CD4-positive, alpha-beta T cell treated with Interleukin-6 at 100 ng/mL for 8 hours (primary cell): ENCODE data around the gene MORC1.
A peak's percentile ranks its signal among the peaks of the same experiment; 100 is the strongest.
"Not testable (repeated sequence)": the region's sequence is repeated elsewhere in the genome, so short reads cannot be mapped to it uniquely, and the experiment has no call there.

Source experiments
- DNase-seq: peaks from one replicate; pipeline ENCODE4 v3.0.0-alpha.2; 2020; ENCODE audit warnings: mixed read lengths, low spot score

MORC1 gene

DNA sequence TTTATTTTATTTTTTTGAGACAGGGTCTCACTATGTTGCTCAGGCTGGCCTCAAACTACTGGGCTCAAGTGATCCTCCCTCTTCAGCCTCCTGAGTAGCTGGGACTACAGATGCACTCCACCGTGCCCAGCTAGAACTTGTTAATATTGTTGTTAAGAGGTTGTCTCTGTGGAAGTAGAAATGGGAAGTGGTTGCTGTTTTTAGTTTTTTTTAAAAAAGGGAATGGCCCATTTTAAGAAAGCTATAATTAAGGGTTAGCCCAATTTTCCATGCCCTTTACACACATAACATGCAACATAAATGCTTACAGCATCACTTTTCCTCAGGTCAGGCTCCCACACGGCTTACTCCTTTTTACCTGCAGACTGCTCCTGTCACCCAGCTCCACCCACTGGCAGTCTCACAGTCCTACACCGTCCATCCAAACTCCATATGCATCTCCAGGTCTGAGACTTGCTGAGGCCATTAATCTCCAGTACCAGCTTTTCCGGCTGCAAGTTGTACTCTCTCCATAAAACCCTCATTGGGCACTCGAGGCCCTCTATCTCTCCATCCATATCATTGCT lies 19.8 kb downstream of the MORC1 start:
- DNase-seq: no peak

DNA sequence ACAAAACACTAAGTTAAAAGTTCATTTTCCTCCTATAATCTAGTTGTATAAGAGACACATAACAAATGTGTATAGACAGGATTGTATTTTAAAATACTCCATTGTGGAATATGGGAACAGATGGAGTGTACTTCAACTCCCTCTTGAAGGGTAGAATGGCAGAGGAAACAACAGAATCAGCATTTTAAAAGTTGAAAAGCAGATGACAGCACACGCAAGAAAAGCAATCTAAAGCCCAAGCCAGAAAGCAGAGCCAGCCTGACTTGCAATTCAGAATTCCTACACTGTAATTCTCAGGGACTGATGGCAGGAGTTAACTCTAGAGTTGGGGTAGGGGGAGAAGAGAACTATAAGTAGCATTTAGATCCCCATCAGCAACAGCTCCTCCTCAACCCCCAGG lies 22.8 kb downstream of the MORC1 start:
- no peak for DNase-seq

DNA sequence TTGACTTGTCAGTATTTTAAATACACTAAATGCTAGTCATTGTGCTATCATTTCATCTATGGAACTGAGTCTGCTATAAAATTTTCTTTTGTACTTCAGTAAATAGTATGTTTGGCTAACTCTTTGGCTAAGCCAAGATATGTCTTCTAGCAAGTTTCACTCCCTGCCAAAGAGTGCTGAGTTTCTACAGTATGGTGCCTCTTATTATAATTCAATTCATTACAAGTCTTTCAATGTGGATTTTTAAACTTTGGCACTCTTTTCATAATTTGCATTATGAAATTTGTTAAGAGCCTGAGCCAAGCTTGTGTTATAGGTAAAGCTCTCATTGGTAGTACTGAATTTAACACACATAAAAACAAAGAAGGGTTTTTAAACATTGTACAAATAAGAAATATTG lies 24.4 kb downstream of the MORC1 start:
- no peak for DNase-seq

DNA sequence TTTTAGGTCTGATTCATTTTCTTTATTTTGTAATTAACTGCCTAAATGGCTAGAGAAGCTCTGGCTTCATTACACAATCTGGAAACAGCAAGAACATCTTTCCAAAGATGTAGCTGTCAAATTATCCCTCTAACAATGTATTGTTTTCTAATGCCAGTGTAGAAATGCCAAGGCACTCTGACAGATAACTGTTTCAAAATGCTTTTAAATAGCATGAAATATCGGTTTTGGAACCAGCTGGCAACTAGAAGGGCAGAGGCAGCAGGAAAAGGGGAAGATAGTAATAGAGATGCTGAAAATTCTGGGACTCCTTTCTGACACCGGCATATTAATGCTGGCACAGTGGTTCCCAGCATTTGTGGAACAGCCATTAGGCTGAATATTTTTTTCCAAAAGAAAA lies 26.1 kb downstream of the MORC1 start:
- DNase-seq: no peak

DNA sequence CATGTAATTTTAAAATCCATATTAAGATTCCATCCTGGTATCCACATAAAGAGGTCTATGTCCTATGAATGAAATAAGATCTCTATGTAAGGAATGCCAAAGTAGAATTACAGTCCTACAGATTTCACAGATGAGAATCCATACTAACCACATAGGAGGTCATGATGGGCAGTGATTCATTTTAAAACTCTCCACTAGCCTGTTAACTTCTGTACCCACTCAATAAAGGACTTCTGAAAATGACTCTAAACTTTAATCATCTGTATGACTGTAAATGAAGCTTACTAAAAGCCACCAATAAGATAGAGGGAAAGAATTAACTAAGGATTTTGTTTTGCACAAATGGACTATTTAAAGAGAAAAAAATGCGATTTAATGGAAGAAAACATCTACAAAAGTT lies 28.7 kb downstream of the MORC1 start:
- DNase-seq: no peak

DNA sequence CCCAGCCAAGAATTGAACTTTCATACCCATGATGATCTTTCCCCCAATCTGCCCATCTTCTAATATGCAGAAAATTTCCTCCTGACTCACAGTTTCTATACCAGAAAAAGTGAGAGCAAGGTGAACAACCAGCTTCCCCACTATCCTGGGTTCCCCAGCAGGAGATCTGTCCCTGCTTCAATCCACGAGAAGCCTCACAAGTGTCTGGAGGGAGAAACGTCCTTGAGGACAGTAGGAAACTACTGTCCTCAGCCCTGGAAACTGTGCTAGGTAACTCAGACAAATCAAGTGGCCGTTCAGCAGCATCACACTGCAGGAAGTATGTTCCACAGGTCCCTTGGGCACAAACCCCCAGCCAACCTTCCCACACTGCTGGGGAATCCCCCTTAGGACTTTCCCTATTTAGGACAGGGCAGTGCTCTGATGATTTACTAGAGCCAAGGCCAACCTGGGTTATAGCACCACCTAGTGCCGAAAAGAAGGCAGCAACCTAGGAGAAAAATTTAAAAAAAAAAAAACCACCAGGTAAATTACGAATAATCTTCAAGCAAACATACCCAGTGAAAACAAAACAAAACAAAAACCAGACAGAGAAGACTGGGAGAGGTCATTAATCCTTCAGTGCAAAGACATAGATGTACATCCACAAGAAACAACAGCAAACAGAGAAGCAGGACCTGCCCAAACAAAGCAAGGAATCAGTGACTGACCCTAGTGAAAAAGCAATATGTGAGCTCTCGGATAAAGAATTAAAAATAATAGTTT lies 36.0 kb downstream of the MORC1 start:
- DNase-seq: no peak

DNA sequence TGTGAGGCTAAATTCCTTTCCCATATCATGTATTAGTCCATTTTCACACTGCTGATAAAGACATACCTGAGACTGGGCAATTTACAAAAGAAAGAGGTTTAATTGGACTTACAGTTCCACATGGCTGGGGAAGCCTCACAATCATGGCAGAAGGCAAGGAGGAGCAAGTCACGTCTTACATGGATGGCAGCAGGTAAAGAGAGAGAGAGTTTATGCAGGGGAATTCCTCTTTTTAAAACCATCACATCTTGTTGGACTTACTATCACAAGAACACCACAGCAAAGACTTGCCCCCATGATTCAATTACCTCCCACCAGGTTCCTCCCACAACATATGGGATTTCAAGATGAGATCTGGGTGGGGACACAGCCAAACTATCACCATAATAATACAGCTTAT lies 37.8 kb downstream of the MORC1 start:
- not testable (repeated sequence) for DNase-seq

DNA sequence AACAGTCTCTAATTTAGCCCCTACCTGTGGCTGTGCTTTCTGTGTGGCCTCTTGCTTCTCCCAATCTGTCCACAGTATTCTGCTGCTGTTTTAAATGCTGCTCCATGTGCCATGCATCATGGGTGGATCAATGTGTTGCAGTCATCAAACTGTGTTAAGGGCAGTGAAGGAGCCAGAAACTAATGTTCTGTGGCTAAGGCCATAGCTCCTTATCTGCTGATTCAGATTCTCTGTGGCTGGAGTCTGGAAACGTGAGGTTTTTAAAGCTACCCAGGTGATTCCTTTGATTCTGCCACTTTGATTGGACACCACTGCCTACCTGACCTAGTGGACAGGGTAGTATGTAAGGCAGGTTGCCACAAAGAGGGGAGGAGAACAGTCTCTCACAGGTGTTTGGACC lies 44.8 kb downstream of the MORC1 start:
- no peak for DNase-seq

DNA sequence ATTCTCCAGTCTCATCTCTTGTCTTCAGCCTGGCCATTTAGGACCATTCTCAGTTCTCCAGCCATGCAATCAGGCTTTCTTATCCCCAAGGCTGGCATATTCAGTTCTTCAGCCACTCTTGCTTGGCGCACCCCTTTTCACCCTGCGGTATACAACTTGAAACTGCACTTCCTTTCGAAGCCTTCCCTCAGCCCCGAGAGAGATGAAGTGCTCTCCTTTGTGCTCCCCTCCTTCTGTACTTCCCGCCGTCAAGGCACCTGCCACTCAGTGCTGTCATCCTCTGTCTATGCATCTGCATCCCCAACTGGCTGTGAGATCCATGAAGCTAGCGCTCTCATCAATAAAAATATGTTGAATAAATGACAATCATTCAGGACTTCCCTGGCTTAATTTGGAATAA lies 45.7 kb downstream of the MORC1 start:
- no peak for DNase-seq

DNA sequence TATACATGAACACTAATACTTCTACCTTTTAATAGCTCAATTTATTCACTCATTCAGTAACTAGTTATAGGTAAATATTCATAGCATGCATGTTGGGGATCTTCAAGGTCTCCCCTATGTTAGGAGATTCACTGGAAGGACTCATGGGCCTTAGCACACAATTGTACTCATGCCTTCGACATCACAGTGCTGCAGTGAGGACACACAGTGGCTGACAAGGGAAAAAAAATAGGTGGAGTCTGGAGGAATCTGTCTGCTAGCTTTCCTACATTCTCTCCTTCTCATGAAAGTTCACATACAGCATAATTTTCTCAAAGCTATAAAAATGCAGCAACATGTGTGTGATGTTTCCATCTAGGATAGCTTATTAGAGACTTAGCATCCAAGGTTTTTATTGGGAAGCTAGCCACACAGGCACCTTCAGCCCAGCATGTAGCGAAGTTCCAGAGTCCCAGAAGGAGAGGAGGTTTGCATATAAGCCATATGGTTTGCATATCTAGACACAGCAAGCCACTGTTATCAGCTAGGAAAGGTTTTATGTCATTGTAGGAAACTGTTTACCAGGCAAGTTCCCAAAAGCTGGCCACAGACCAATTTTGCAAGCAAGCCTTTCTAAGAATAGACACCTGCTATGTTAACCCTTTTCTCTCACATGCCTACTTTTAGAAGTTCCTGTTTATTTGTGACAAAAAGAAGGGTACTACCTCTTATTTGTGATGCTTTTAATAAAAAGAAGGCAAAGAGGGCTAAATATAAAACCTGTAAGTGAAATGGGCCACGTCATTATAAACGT lies 46.4 kb downstream of the MORC1 start:
- no peak for DNase-seq

DNA sequence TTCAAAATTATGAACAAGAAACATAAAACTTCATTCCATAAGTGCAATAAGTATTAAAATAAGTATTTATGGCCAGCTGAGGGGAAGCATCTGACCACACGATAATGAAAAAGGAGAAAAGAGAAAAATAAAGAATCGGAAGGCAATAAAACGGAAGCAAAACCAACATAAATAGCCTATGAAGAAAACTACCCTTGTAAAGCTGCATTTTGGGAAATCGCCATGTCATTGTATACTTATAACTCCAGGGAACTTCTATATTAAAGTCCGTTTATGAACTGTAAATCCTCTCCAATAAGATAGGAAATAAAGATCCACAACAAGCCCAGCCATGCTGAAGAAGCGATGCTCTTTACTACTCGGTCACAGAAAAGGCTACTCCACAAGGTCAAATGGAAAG lies 47.7 kb downstream of the MORC1 start:
- DNase-seq: no peak

DNA sequence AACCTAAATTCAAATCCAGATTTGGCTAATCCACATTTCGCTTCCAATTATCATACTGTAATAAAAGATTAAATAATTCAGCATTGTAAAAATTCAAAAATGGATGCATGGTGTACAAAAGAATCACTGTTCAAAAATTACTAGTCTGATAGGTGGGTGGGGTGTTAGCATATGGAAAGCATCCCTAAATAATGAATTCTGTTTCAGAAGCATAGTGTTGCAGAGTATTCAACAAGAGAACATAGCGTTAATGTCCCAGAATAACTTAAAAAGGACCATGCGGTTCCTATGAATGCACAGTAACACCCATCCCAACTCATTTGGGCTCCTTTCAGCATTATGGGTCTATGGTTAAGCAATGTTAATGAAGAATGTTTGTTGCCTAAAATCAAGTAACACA lies 51.1 kb downstream of the MORC1 start:
- DNase-seq: no peak

DNA sequence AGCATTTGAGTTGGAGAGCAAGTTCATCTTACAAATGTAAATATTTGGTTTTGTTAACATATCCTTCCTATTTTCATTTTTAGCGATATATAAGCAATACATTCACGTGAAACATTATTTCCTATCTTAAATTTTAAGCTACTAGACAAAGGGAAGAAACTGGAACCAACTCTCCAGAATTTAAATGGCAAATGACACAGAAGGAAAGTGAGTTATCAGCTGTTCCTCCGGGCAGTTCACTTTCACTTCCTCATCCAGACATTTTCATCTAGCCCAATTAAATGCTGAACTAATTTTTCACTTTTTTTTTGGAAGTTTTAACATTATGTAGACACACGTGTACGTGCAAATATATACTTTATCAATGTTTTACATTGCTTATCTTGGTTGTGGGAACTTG lies 58.7 kb downstream of the MORC1 start:
- DNase-seq: no peak

DNA sequence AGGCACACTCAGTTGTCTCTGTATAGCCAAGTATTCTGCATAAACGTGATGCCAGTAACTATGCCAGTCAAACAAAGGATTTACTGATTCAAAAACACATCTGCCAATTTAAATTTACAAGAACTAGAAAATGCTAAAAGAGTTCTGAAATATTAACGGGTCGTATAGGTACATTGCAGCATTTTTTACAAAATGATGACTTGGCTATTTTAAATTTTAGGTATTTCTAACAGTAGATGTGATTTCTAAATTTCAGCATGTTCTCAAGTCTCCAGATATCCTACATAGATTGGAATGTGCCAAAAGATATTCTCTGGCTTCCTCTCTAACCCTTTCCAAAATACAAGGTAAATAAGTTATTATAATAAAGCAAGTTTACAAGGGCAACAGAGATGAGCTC lies 60.3 kb downstream of the MORC1 start:
- no peak for DNase-seq

DNA sequence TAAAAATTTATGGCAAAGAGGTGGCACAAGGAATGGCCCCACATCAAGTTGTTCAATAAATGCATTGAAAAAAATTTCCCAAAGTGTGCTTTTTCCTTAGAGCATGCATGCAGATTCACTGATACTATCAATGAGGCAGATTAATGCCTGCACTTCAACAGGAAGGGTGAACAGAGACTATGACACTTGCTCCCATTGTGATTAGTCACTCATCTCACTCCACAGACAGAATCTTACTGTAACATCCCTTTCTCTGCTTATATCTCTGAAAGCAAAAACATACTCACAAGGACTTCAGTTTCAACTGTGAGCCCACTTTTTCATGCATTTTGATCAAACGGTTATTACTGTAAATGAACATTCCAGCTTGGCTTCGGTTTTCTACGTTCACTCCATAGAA lies 60.9 kb downstream of the MORC1 start:
- DNase-seq: no peak

DNA sequence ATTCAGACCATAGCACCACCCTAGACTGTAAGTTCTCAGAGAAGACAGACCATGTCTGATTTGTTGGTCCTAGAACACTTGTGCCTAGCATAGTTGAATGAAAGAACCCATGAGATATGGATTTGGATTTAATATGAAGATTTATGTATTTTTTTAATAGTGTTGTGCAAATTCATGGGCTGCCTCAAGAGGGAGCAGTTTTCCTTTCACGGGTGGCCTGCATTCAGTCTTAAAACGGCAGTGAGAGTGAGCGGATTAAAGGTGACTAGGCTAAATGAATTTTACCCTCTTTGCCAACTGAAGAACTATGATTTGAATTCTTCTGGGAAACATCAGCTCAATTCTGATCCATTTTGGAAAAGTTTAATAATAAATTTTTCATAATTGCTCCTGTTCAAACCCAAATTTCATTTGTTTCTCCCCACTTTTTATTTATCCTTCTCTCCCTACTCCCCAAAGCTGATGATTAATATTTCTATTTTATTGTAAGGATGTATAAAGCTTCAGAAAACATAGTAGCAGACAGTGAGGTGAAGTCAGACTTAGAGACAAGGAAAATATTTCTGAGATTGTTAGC lies 67.3 kb downstream of the MORC1 start:
- DNase-seq: peak; percentile 7

DNA sequence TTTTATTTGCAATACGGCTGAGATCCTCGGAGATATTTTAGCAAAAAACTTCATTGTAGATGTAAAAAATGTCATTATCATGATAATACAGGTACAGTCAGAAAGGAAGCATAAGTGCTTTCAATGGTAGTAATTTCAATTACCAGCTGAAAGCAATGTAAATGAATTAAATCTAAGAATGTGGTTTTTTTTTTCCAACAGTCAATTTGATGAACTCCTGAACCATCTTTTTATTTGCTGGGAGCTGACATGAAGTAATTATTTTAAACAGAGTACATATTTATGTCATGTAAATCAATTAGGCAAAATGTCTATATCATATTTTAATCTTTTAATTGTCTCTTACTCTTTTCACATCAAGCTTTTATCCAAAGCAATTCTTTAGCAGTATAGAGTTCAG lies 70.6 kb downstream of the MORC1 start:
- DNase-seq: no peak

DNA sequence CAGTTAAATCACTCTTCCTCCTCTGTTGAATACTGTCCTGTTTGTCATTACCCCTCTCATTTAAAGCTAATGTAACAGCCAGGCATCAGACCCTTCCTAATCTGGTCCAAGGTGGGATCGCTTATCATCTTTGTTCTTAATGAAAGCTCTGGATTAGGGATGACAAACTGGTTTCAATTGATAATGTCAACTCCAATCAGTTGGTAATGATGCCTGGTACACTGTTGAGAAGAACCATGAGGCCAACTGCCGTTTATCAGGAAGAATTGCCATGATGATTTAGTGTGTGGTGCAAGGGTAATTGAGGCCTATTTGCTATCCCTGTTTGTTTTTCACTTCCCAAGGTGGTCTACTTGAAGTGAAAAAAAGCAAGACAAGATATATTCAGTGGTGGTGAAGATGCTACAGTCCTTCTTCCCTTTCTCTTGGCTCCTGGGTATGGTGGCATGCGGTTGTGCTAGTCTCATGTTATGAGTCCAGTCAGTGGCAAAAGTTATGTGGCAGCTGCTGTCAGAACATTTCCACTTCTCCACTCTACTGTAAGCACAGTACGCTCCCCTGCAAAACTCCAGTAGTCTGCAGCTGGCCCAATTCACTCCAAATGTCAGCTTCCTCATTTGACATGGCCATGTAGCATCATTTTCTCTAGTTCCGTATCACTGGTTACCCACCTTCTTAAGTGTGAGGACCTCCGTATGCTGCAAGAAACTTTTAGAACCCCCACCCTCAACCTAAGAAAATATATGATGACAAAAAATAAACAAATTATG lies 72.5 kb downstream of the MORC1 start:
- no peak for DNase-seq

DNA sequence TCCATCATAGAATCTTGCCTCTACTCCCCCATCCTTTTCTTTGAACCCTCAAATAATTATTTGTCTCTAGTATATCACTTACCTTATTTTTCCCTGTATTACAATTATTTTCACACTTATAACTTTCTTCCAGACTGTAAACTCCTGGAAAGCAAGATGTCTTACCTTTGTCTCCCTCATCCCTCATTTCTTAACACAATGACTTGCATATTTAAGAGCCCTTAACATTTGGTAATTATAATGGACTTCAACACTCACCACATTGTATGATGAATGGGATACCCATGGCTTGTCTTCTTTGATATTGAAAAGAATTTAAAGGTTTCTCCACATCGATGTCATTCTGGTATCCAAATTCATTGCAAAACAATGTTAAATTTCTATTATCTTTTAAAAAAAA lies 82.9 kb downstream of the MORC1 start:
- DNase-seq: no peak

DNA sequence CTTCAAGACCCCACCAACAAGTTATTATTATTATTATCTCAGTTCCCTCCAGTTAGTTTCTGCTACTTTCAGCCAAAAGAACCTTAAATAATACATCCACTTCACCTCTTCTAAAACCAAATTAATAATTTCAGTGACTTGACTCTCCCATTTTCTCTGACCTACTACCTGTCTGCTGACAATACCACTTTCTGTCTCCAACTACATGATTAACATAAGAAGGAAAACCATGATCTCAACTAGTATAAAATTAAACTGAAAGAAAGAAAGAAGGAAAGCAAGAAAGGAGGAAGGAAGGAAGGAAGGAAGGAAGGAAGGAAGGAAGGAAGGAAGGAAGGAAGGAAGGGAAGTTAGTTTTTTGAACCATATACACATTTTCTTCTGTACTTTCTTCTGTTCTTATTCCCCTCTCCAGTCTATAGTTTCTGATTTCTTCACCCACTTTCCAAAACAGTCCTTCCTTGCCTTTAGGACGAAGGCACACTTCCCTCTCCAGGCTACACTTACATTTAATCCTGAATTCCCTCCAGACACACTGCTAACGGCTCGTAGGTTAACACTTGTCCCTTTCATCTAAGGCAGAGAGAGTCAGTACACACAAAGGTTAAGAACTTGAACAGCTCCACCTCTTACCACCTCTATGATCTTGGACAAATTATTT lies 84.8 kb downstream of the MORC1 start:
- no peak for DNase-seq

DNA sequence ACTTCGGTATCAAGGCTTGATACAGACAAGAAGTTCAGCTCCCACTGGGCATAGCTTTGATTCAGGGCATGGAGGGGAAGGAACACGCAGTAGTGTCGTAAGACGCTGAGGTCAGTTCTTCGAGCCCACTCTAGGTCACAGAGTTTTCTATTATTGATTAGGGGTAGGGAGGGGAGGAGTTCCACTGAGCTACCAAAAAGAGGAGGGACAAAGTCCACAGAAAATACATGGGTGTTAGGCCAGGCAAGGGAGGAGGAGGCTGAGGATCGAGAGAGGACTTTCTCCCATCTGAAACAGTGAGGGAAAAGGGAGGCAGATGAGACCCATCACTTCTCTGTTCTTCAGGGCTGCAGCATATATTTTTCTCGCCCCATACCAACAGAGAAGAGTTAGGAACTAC lies 89.2 kb downstream of the MORC1 start:
- no peak for DNase-seq

DNA sequence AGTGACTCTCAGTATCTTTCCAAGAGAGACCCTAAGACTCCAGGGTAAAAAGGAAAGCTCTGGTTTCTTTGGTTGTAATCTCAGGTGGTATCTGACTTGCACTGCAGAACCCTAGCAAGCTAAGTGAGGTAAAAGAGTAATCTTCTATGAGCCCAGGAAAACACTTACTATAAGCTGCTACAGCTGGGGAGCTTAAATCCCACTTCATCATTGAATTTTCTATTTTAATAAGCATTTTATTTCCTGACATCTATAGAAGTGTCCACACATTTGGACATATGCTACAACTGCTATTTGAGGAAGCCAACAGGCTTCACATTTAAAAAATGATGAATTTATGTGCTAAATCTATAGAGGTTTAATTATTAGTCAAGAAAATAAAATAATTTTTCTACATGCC lies 91.1 kb downstream of the MORC1 start:
- no peak for DNase-seq
